Measurements from ENCODE around the gene HCK. TPM values are rescaled to one million over a fixed set of nuclear protein-coding genes. Genes with fewer than 3 reads are reported as not detected.

Gene HCK
- total RNA-seq, 2 experiments from 2014 or later: not detected

- peaks cover 2% of the 10 kb centered on the region for H3K4me1 Mint-ChIP-seq
- no peak for DNase-seq
- H3K27me3 Mint-ChIP-seq: peaks cover 1% of the 10 kb centered on the region
- no peaks in the 10 kb centered on the region for H3K36me3 Mint-ChIP-seq
- no peaks in the 10 kb centered on the region for H3K9me3 Mint-ChIP-seq
- no peak overlapping the region for H3K4me3 Mint-ChIP-seq
- H3K27ac Mint-ChIP-seq: no peak overlapping the region
Measured at GRCh38 chr20:32089637-32090362, 37.8 kb downstream of the HCK start.

GRCh38 chr20:32091888-32092346 lies 39.9 kb downstream of the HCK start:
- no peak overlapping the region for H3K4me3 Mint-ChIP-seq
- no peaks in the 10 kb centered on the region for H3K9me3 Mint-ChIP-seq
- no peak overlapping the region for H3K27ac Mint-ChIP-seq
- H3K36me3 Mint-ChIP-seq: no peaks in the 10 kb centered on the region
- no peaks in the 10 kb centered on the region for H3K27me3 Mint-ChIP-seq
- peaks cover 2% of the 10 kb centered on the region for H3K4me1 Mint-ChIP-seq
- peak; percentile 73 for DNase-seq

GRCh38 chr20:32098786-32099185 lies 46.7 kb downstream of the HCK start:
- Mint-ChIP-seq H3K9me3 (no peaks in the 10 kb centered on the region), H3K27me3 (peaks cover 11% of the 10 kb centered on the region), H3K27ac (no peak overlapping the region), H3K4me3 (no peak overlapping the region), H3K36me3 (no peaks in the 10 kb centered on the region), H3K4me1 (no peaks in the 10 kb centered on the region)
- no peak for DNase-seq

GRCh38 chr20:32108814-32109391 lies 56.9 kb downstream of the HCK start:
- H3K4me3 Mint-ChIP-seq: no peak overlapping the region
- peaks cover 2% of the 10 kb centered on the region for H3K9me3 Mint-ChIP-seq
- H3K27ac Mint-ChIP-seq: no peak overlapping the region
- peaks cover 3% of the 10 kb centered on the region for H3K27me3 Mint-ChIP-seq
- H3K4me1 Mint-ChIP-seq: peaks cover 30% of the 10 kb centered on the region
- H3K36me3 Mint-ChIP-seq: peaks cover 10% of the 10 kb centered on the region
- no peak for DNase-seq

GRCh38 chr20:32109392-32110172 lies 57.5 kb downstream of the HCK start, which contains the start of gene TM9SF4:
Gene TM9SF4 (plus strand): TSS chr20:32109714. CDS start chr20:32109741, 27 bp downstream.
- H3K27ac Mint-ChIP-seq: peak within 1 kb of the TSS; percentile 100

GRCh38 chr20:32110173-32110704 lies 58.2 kb downstream of the HCK start:
- Mint-ChIP-seq H3K4me3 (peak overlapping the region; percentile 93), H3K4me1 (peaks cover 38% of the 10 kb centered on the region), H3K27me3 (no peaks in the 10 kb centered on the region), H3K36me3 (peaks cover 13% of the 10 kb centered on the region), H3K9me3 (peaks cover 2% of the 10 kb centered on the region), H3K27ac (peak overlapping the region; percentile 100)
- no peak for DNase-seq

More at GRCh38 chr20:32109392-32110172, 57.5 kb downstream of the HCK start, which contains the start of gene TM9SF4:
- H3K27me3 Mint-ChIP-seq: no peaks in the 10 kb centered on the region
- peaks cover 10% of the 10 kb centered on the region for H3K36me3 Mint-ChIP-seq
- H3K9me3 Mint-ChIP-seq: peaks cover 2% of the 10 kb centered on the region
- peak within 1 kb of the TSS; percentile 93 for H3K4me3 Mint-ChIP-seq
- peaks cover 36% of the 10 kb centered on the region for H3K4me1 Mint-ChIP-seq
- peak; percentile 86 for DNase-seq

GRCh38 chr20:32110727-32111126 lies 58.7 kb downstream of the HCK start:
- Mint-ChIP-seq H3K36me3 (peaks cover 15% of the 10 kb centered on the region), H3K4me1 (peaks cover 40% of the 10 kb centered on the region), H3K27ac (peak overlapping the region; percentile 100), H3K4me3 (peak overlapping the region; percentile 93), H3K27me3 (no peaks in the 10 kb centered on the region), H3K9me3 (peaks cover 2% of the 10 kb centered on the region)
- DNase-seq: no peak

- no peak for DNase-seq
- no peak overlapping the region for H3K27ac Mint-ChIP-seq
- peak overlapping the region; percentile 93 for H3K4me3 Mint-ChIP-seq
- peaks cover 42% of the 10 kb centered on the region for H3K4me1 Mint-ChIP-seq
- H3K27me3 Mint-ChIP-seq: no peaks in the 10 kb centered on the region
- peaks cover 2% of the 10 kb centered on the region for H3K9me3 Mint-ChIP-seq
- peaks cover 18% of the 10 kb centered on the region for H3K36me3 Mint-ChIP-seq
Measured at GRCh38 chr20:32111156-32111686, 59.2 kb downstream of the HCK start.

- Mint-ChIP-seq H3K4me3 (peak overlapping the region; percentile 1), H3K27ac (no peak overlapping the region), H3K36me3 (peaks cover 19% of the 10 kb centered on the region), H3K9me3 (peaks cover 2% of the 10 kb centered on the region), H3K27me3 (no peaks in the 10 kb centered on the region), H3K4me1 (peaks cover 45% of the 10 kb centered on the region)
- no peak for DNase-seq
Measured at GRCh38 chr20:32111753-32112152, 59.7 kb downstream of the HCK start.

GRCh38 chr20:32112841-32113240 lies 60.8 kb downstream of the HCK start:
- H3K27me3 Mint-ChIP-seq: no peaks in the 10 kb centered on the region
- peaks cover 2% of the 10 kb centered on the region for H3K9me3 Mint-ChIP-seq
- no peak overlapping the region for H3K27ac Mint-ChIP-seq
- H3K4me1 Mint-ChIP-seq: peaks cover 50% of the 10 kb centered on the region
- no peak for DNase-seq
- peaks cover 20% of the 10 kb centered on the region for H3K36me3 Mint-ChIP-seq
- no peak overlapping the region for H3K4me3 Mint-ChIP-seq

GRCh38 chr20:32113591-32114260 lies 61.7 kb downstream of the HCK start:
- peak overlapping the region; percentile 14 for H3K4me3 Mint-ChIP-seq
- H3K9me3 Mint-ChIP-seq: peaks cover 2% of the 10 kb centered on the region
- H3K4me1 Mint-ChIP-seq: peaks cover 52% of the 10 kb centered on the region
- no peaks in the 10 kb centered on the region for H3K27me3 Mint-ChIP-seq
- H3K27ac Mint-ChIP-seq: no peak overlapping the region
- peaks cover 20% of the 10 kb centered on the region for H3K36me3 Mint-ChIP-seq
- DNase-seq: no peak

- no peak for DNase-seq
- H3K27ac Mint-ChIP-seq: no peak overlapping the region
- H3K4me1 Mint-ChIP-seq: peaks cover 52% of the 10 kb centered on the region
- H3K4me3 Mint-ChIP-seq: no peak overlapping the region
- H3K27me3 Mint-ChIP-seq: no peaks in the 10 kb centered on the region
- H3K9me3 Mint-ChIP-seq: no peaks in the 10 kb centered on the region
- peaks cover 20% of the 10 kb centered on the region for H3K36me3 Mint-ChIP-seq
Measured at GRCh38 chr20:32114305-32114960, 62.4 kb downstream of the HCK start.

- H3K27ac Mint-ChIP-seq: no peak overlapping the region
- H3K9me3 Mint-ChIP-seq: no peaks in the 10 kb centered on the region
- no peak for DNase-seq
- no peak overlapping the region for H3K4me3 Mint-ChIP-seq
- peaks cover 17% of the 10 kb centered on the region for H3K36me3 Mint-ChIP-seq
- H3K27me3 Mint-ChIP-seq: no peaks in the 10 kb centered on the region
- peaks cover 50% of the 10 kb centered on the region for H3K4me1 Mint-ChIP-seq
Measured at GRCh38 chr20:32115211-32115767, 63.2 kb downstream of the HCK start.

All from activated naive CD8-positive, alpha-beta T cell treated with anti-CD3 and anti-CD28 coated beads for 36 hours (primary cell).